G401 (cell line): ENCODE data around the gene GOLIM4. TPM values are rescaled to one million over a fixed set of nuclear protein-coding genes. Genes with fewer than 3 reads are reported as not detected.
"Not testable (repeated sequence)": the region's sequence is repeated elsewhere in the genome, so short reads cannot be mapped to it uniquely, and the experiment has no call there.

Experiments
- DNase-seq: peaks from one replicate; pipeline ENCODE4 v3.0.0-alpha.2; 2015; ENCODE audit warnings: low spot score
- in situ Hi-C: cut with HindIII; loops from 2 replicates; pipeline ENCODE4 v1.10.0; 2016; ENCODE audit warnings: low sequenced_read_pairs, mixed read lengths
- total RNA-seq: library from RNA; depleted of rRNA; stranded (reverse); fragments of >200 nt; shearing (Covaris generic); gene quantifications from 2 replicates; pipeline ENCODE4 v1.2.3, GENCODE V29; 2014

GOLIM4 gene
- total RNA-seq, 1 experiment from 2014 or later, result 15.7 TPM

DNA sequence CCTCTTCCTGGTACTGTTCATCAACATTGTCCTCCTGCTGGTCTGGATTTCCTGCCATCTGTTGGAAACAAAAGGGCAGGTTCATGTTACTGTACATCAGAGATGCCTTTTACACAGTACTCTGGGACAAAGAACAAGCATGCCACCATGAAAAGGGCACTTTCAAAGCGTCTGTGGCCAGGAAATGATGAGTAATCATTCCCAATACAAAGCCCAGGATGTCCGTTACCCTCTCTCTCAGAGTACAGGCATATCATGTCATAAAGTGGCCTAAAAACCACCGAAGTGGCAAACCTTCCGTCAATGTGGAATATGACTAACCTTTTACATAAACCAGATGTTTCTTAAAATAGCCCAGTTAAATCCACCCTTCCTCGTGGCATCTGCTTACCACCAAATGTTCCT is 71.2 kb downstream of the GOLIM4 start:
- no peak for DNase-seq

DNA sequence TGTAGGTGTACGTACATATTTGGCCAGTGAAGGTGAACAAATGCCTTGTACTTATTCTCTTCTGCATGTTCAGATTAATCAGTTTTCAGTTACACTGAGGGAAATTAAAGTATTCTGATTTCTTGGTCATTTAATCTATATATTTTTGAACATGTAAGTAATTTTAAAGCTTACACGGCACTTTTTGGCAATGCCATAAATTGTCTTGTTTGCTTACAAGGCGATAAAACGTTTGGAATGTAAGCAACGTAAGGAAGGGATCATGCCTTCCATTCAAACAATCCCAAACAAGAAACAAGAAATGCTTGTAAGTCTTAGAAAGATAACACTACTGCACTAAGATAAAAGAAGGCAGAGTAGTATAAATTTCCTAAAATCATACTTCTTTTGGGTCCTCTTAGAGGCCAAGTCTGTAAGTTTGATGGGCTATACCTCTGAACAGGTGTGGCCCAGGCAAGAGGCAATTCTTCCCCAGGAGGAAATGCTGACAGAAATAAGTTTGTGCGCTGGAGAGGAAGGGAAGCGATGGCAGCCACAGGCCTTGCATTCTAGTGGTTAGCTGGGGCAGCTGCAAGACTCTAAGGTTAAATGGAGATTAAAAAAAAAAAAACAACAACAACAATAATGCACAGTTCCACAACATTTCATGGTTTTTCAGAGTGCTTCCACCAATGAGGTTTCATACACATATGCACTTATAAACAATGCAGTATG is 73.8 kb downstream of the GOLIM4 start:
- no peak for DNase-seq
- in situ Hi-C loops, result no loop called here

More for the DNA sequence above, 71.2 kb downstream of the GOLIM4 start:
- in situ Hi-C loops, result no loop called here

DNA sequence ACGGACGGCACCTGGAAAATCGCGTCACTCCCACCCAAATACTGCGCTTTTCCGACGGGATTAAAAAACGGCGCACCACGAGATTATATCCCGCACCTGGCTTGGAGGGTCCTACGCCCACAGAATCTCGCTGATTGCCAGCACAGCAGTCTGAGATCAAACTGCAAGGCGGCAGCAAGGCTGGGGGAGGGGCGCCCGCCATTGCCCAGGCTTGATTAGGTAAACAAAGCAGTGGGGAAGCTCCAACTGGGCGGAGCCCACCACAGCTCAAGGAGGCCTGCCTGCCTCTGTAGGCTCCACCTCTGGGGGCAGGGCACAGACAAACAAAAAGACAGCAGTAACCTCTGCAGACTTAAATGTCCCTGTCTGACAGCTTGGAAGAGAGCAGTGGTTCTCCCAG is 84.4 kb downstream of the GOLIM4 start:
- DNase-seq, in situ Hi-C loops: not testable (repeated sequence)

DNA sequence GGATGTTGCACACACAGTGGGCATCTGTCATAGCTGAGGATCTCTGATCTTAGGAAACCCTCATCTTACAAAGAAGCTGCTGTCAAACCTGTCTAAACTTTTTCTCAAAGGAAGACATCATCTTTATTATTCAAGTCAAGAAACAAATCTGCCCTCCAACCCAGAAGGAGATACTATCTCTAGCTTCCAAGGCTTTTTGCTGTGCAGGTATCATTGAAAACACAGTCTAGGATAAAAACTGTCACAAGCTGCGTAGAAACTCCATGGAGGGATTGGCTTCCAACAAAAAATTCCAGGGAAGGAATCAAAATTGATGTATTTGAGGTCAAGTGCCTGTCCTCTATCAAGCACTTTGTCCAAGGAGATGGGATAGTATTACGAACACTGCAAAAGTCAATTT is 89.1 kb downstream of the GOLIM4 start:
- in situ Hi-C loops, result no loop called here
- DNase-seq, result no peak

DNA sequence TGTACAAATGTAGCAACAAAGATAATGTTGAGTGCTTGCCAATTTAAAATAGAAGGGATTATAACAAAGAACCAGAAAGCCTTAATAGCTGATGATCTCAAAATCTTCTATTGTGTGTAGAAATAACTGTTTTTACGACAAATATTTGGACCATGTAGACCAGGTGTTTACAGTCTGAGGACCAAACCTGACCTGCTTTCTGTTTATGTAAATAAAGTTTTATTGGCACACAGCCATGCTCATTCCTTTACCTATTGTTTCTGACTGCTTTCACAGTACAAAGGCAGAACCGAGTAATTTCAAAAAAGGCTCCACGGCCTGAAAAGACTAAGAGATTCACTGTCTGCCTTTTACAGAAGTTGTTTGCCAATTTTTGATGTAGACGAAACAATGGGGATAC is 91.8 kb downstream of the GOLIM4 start:
- no peak for DNase-seq
- in situ Hi-C loops, result no loop called here

DNA sequence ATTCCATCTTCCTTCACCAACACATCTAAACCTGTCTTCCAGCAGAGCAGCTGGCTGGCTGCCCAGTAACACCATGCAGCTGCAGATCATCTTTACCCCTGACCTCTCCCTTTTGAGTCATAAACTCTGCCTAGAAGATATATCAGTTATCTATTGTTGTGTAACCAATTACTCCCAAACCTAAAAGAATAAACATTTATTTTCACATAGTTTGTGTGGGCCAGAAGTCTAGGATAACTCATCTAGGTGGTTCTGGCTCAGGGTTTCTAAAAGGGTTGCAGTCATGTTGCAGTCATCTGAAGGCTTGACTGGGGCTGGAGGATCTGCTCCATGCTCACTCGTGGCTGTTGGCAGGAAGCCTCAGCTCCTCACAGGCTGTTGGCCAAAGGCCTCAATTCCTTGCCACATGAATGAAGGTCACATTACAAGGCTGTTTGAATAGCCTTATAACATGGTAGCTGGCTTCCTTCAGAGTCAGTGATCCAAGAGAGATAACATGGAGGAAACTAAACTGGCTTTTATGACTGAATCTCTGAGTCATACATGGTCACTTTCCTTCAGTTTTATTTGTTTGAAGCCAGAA is 92.8 kb downstream of the GOLIM4 start:
- no peak for DNase-seq
- in situ Hi-C loops, result no loop called here

DNA sequence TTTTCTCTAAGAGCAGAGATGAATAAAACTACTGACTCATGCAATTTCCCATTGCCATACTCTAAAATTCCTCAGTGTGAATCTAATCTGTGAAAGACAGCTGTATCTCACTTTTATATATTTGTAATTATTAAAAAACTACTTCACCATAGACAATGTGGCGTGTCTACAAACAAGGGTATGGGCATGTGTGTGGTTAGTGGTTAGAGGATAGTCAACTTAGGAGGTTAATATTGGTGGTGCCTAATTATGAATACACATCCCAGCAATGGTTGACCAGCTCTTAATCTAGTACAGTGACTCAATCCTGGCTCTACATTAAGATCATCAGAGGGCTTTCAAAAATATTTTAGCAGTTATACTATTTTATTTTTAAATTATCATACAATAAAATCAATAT is 94.5 kb downstream of the GOLIM4 start:
- no peak for DNase-seq
- in situ Hi-C loops, result no loop called here

DNA sequence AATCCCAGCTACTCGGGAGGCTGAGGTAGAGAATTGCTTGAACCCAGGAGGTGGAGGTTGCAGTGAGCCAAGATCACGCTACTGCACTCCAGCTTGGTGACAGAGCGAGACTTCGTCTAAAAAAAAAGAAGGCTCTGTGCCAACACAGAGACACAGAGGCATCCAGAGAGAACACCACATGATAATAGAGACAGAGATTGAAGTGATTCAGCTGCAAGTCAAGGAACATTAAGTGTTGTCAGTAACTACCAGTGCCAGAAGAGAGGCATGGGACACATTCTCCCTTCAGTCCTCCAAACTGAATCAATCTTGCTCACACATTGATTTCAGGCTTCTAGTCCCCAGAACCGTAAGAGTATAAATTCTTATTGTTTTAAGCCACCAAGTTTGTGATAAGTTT is 97.5 kb downstream of the GOLIM4 start:
- DNase-seq, result no peak
- in situ Hi-C loops, result no loop called here

DNA sequence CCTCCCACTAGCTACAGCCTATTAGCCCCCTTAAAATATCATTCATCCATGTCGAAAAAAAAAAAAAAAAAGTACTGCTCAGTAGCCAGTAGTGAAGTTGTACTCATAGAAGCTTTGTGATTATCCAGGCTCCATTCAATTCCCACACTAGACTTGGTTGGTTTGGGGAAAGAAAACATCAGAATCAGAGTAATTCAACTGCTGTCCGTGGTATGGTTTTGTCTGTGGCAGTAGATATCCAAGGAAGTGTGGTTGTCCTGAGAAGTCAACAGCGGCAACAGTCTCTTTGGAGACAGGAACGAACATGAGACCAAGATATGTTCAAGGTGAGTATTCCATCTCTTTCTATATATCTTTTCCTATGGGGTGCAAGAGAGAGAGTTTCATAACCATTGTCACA is 99.2 kb downstream of the GOLIM4 start:
- DNase-seq, result no peak

DNA sequence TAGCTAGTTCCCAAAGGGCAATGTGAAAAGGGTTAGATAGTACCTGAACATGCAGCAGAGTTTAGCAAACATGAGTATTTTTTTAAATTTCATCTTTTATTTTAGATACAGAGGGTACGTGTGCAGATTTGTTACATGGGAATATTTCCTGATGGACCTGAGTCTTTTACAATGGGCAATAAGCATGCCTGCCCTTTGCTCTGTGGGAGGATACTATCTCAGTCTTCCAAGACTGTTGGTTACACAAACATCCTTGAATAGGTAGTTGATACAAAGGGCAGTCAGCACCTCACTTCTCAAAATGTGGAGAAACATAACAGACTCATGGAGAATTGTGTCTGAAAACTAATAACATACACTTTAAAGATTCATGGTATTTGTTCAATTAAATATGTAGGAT is 103.3 kb downstream of the GOLIM4 start:
- no peak for DNase-seq
- in situ Hi-C loops, result no loop called here

More for the DNA sequence above, 99.2 kb downstream of the GOLIM4 start:
- in situ Hi-C loops, result no loop called here

DNA sequence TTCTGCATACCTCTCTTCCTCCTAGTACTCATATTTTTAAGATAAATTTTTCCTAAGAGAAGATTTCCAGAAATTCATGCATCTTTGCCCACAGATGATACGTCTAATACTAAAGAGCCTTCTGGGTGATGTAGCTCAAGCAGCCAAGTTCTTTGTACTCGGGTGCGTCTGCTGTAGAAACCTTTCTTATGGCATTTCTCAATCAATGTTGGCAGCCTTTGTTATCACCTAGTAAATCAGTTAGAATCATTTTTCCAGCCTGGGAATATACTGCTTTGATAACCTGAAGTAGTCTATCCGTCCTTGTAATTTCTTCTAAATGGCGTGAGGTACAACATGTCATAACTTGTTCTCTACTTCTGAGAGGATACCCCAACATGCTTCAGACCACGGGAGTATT is 104.5 kb downstream of the GOLIM4 start:
- DNase-seq, result no peak
- in situ Hi-C loops, result no loop called here

DNA sequence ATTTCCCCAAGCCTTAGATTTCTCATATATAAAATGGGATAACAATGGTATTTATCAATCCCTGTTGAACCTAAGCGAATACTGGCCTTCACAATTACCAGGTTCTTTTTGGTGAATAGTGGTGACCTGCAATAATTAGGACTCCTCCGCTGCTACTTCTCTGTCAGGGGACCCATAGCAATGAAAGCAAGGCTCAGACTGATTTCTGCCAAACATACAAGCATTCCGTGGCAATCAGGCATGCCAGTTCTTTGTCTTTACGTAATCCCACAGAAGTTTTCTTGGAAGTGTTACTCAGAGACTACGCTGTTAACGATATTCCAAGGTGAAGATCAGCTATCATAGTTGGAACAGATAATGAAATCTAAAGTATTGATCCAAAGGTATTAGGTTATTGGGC is 105.7 kb downstream of the GOLIM4 start:
- in situ Hi-C loops, result no loop called here
- no peak for DNase-seq

DNA sequence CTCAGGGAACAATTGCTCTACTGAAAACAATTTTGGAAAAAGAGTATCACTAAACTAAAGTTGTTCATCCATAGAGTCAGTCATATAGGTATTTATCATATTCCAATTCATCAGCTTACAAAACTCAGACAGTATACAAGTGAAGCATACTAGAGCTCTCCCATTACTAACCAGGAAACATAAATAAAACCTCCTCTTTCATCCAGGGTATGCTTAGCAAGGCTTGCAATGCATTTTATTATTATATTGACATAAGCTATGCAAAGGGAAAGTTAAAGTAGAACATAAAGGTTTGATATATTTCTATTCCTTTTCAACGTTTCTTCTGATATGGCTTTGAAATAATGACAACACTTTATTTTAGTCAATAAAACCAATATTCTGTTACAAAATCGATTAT is 106.7 kb downstream of the GOLIM4 start:
- no peak for DNase-seq
- in situ Hi-C loops, result no loop called here

DNA sequence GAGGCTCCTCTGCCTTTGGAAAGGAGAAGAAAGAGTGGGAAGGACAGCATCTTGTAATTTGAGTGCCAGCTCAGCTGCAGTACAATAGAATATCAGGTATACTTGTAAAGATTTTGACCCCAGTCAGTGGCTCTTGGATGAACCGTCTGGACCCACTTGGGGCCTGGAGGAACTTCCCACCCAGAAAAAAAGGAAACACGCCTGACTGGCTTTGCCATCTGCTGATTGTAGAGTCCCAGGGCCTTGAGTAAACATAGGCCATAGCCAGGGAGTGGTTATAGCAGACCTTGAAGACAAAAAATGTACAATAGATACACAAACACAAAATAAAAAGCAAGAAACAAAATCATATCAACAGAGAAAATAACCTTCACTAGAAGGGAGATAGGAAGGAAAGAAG is 112.1 kb downstream of the GOLIM4 start:
- DNase-seq, result no peak
- in situ Hi-C loops, result no loop called here

DNA sequence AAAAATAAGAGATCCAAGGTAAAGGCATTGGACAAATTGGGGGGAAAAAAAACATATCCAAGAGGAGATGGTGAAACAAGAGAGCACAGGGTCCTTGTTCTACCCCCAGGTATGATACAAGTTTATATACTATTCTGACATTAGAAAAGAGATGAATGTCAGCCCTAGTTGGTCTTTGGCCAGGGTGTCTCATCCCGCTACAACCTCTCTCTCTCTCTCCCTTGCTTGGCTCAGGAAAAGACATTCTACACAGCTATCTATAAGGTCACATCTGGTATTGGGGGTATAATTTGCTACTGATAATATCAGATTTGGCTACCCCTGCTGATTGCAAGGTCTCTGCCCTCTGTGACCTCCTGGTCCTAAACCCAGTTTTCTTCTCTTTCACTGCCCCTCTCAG is 117.2 kb downstream of the GOLIM4 start:
- in situ Hi-C loops, result no loop called here

DNA sequence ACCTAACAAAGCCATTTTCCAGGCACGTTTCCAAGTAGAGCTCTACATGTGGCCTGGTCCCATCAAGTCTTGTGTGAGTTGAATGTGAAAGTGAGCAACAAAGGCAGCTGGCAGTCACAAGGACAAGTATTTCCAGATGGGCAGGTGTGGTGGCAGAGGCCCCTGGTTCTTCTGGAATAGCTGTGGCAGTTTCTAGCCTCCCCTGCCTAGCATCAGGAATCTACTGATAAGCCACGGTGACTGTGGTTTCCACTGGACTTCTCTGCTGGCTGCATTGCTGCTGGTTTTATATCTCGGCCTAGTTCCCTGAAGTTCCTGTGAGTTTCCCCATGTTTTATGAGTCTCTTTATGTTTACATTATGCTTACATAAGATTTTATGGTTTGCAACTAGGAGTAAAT is 117.7 kb downstream of the GOLIM4 start:
- no peak for DNase-seq
- in situ Hi-C loops, result no loop called here

More for the DNA sequence above, 117.2 kb downstream of the GOLIM4 start:
- no peak for DNase-seq

DNA sequence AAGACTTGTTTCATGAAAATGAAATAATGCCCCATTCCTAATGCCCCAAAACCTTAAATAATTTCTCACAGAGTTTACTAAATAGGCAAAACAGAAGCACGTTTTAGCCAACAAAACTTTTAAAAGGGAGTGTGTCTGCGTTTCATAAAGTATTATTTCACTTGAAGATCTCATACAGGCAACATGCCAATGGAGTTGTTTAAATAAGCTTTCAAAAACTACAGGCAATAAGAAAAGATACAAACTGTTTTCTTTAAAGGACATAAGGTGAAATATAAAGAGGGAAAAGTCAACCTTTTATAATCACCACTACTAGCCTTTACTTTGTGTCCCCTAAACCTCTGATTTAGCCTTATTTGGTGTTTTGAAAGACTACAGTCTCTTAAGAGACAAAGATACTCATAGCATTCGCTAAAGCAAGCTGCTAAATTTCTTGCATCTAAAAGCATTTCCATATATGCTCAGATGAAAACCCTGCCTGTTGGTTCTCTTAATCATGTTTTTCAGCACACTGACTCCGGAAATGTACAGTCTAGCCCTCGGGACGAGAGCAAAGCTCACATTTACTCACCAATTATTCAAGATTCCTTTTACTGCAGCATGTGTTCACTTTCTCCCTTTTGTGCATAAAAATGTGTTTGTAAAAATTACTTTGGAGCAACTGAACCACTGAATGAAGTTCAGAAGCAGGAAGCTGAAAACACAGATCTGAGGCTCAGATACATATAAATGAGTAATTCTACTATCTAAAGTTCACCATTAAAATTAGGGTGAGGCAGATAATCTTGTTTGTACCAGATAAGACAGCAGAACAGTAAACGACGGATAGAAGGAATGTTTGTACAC is 119.0 kb downstream of the GOLIM4 start:
- in situ Hi-C loops, result no loop called here
- DNase-seq, result no peak

DNA sequence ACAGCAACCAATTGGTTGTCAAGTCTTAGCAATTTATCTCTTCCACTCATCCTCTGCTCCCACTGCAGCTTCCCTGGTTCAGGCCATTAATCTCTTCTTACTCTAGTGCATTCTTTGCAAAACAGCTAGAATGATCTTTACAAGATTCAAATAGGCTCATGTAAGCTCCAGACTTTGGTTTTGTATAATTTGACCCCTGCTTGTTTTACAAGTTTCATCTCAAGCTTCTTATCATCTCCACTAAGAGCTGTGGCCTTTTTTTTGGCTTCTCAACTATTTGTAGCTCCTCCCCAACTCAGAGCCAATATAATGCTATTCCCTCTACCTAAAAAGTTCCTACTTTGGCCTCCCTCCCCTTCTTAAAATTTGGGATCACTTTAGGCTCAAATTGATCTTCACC is 121.8 kb downstream of the GOLIM4 start:
- in situ Hi-C loops, result no loop called here
- no peak for DNase-seq

DNA sequence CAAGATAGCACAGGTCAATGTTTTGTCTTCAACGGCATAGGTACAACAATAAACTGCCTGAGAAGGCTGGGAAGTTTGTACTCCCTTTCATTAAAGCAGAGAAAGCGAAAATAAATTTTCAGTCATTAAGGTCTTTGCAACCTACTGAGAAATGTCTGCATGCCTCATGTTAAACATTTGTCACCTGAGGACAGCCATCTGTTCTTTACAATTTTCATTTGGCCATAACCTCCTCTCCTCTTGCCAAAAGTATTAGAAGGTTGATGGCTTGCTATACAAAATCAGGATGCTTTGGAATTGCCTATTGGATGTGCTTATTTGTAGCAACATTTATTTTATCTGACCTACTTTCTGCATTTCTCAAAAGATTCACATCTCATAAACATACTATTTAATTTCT is 122.7 kb downstream of the GOLIM4 start:
- in situ Hi-C loops, result no loop called here
- DNase-seq, result peak; percentile 83

DNA sequence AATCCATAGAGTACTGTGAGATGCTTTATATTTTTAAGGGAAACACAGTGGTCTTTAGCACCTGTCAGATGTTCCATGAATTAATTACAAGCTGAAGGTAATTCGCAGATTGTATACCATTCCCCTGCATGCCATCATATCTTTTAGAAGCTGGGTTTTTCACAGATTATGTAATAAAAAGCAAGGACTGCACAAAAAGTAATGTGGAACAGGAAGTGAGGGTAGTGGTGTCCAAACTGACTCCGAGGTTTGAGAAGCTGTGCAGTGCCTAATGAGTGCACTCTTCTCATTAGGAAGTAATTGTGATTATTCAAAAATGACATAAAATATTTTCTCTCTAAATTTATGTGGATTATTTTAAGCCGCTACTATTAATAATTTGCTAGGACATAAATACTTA is 123.2 kb downstream of the GOLIM4 start:
- no peak for DNase-seq
- in situ Hi-C loops, result no loop called here
